ENCODE measurements around the gene SIRT1.
"Not testable (repeated sequence)": the region's sequence is repeated elsewhere in the genome, so short reads cannot be mapped to it uniquely, and the experiment has no call there.

Gene SIRT1

GRCh38 chr10:67863094-67863493 is 21.4 kb upstream of the SIRT1 start:
- no peak for DNase-seq (ENCODE audit: extremely low read depth, low read depth)
- TF ChIP-seq CTCF (IDR thresholded peaks at IDR 0.05; ENCODE audit: low read depth, low read length): no peak

- DNase-seq (ENCODE audit: extremely low read depth, low read depth): no peak
- TF ChIP-seq CTCF (IDR thresholded peaks at IDR 0.05; ENCODE audit: low read depth, low read length): no peak
These were observed 19.7 kb upstream of the SIRT1 start for GRCh38 chr10:67864607-67865371.

- no peak for DNase-seq (ENCODE audit: extremely low read depth, low read depth)
- TF ChIP-seq CTCF (IDR thresholded peaks at IDR 0.05; ENCODE audit: low read depth, low read length): no peak
These were observed 16.3 kb upstream of the SIRT1 start for GRCh38 chr10:67868132-67868531.

GRCh38 chr10:67869996-67870395 is 14.5 kb upstream of the SIRT1 start:
- DNase-seq (ENCODE audit: extremely low read depth, low read depth): no peak
- TF ChIP-seq CTCF (IDR thresholded peaks at IDR 0.05; ENCODE audit: low read depth, low read length): no peak

- no peak for TF ChIP-seq CTCF (IDR thresholded peaks at IDR 0.05; ENCODE audit: low read depth, low read length)
- DNase-seq (ENCODE audit: extremely low read depth, low read depth): no peak
These were observed 8.9 kb upstream of the SIRT1 start for GRCh38 chr10:67875340-67876238.

GRCh38 chr10:67877421-67877820 is 7.0 kb upstream of the SIRT1 start:
- DNase-seq (ENCODE audit: extremely low read depth, low read depth): not testable (repeated sequence)

GRCh38 chr10:67878133-67878532 is 6.3 kb upstream of the SIRT1 start:
- DNase-seq (ENCODE audit: extremely low read depth, low read depth): no peak
- TF ChIP-seq CTCF (IDR thresholded peaks at IDR 0.05; ENCODE audit: low read depth, low read length): no peak

All from AG09319 (cell line).